Kidney glomerular epithelial cell (primary cell): ENCODE data around the gene IFT80.
"Not testable (repeated sequence)": the region's sequence is repeated elsewhere in the genome, so short reads cannot be mapped to it uniquely, and the experiment has no call there.

ENCODE experiments used
- DNase-seq: peaks from one replicate; lab custom pipeline; 2025; lab: John Stamatoyannopoulos, UW

IFT80 gene

GRCh38 chr3:160365869-160366522, 33.0 kb downstream of the IFT80 start:
- no peak for DNase-seq

- not testable (repeated sequence) for DNase-seq
Observed at GRCh38 chr3:160362896-160363295, 36.1 kb downstream of the IFT80 start.

GRCh38 chr3:160355826-160356225, 43.2 kb downstream of the IFT80 start:
- no peak for DNase-seq

- no peak for DNase-seq
Observed at GRCh38 chr3:160346511-160346910, 52.5 kb downstream of the IFT80 start.

- peak; percentile 28 for DNase-seq
Observed at GRCh38 chr3:160343132-160343531, 55.9 kb downstream of the IFT80 start.

GRCh38 chr3:160340351-160340750, 58.7 kb downstream of the IFT80 start:
- DNase-seq = no peak

GRCh38 chr3:160331127-160331937, 67.7 kb downstream of the IFT80 start:
- peak; percentile 81 for DNase-seq

- DNase-seq = no peak
Observed at GRCh38 chr3:160330690-160331089, 68.3 kb downstream of the IFT80 start.

- DNase-seq = peak; percentile 3
Observed at GRCh38 chr3:160330109-160330508, 68.9 kb downstream of the IFT80 start.

GRCh38 chr3:160326286-160326685, 72.7 kb downstream of the IFT80 start:
- not testable (repeated sequence) for DNase-seq

GRCh38 chr3:160321821-160322220, 77.2 kb downstream of the IFT80 start:
- not testable (repeated sequence) for DNase-seq

- DNase-seq = no peak
Observed at GRCh38 chr3:160319322-160319721, 79.7 kb downstream of the IFT80 start.

- no peak for DNase-seq
Observed at GRCh38 chr3:160314995-160315394, 84.0 kb downstream of the IFT80 start.

- no peak for DNase-seq
Observed at GRCh38 chr3:160312014-160312624, 86.9 kb downstream of the IFT80 start.

GRCh38 chr3:160302806-160303205, 96.2 kb downstream of the IFT80 start:
- no peak for DNase-seq

GRCh38 chr3:160296591-160296990, 102.4 kb downstream of the IFT80 start:
- no peak for DNase-seq

GRCh38 chr3:160291909-160292299, 107.1 kb downstream of the IFT80 start:
- no peak for DNase-seq

- DNase-seq = no peak
Observed at GRCh38 chr3:160291290-160291908, 107.6 kb downstream of the IFT80 start.

GRCh38 chr3:160287666-160288065, 111.4 kb downstream of the IFT80 start:
- no peak for DNase-seq

GRCh38 chr3:160286231-160286630, 112.8 kb downstream of the IFT80 start:
- no peak for DNase-seq

GRCh38 chr3:160280836-160281235, 118.2 kb downstream of the IFT80 start:
- no peak for DNase-seq

- DNase-seq = no peak
Observed at GRCh38 chr3:160279657-160280056, 119.4 kb downstream of the IFT80 start.

- DNase-seq = no peak
Observed at GRCh38 chr3:160278210-160278609, 120.8 kb downstream of the IFT80 start.
